Activated CD8-positive, alpha-beta memory T cell treated with anti-CD3 and anti-CD28 coated beads, Interleukin-2, amount 50 U/mL, for 4 hours (primary cell): ENCODE results near the gene SCRT2.
"Not testable (repeated sequence)": the region's sequence is repeated elsewhere in the genome, so short reads cannot be mapped to it uniquely, and the experiment has no call there.

ENCODE experiments used
- DNase-seq: peaks from one replicate; pipeline ENCODE4 v3.0.0-alpha.2; 2020

SCRT2 gene

GRCh38 chr20:675453-676314, at the start of gene SCRT2:
TSS of gene SCRT2 (minus strand) at chr20:675802. CDS start at chr20:675601, 201 bp downstream.
- DNase-seq, result peak; percentile 66

DNA sequence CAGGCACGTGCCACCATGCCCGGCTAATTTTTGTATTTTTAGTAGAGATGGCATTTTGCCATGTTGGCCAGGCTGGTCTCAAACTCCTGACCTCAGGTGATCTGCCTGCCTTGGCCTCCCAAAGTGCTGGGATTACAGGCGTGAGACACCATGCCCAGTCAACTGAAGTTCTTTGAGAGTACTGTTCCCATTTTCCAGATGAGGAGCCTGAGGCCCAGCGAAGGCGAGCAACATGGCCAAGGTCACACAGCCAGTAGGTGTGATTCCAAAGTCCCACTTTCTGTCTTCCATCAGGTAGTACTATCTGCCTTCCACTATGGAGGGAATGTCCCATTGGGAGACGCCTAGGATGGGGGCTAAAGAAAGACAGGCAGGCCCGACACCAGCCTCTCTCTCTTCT, 49.2 kb upstream of the SCRT2 start:
- DNase-seq, result not testable (repeated sequence)

DNA sequence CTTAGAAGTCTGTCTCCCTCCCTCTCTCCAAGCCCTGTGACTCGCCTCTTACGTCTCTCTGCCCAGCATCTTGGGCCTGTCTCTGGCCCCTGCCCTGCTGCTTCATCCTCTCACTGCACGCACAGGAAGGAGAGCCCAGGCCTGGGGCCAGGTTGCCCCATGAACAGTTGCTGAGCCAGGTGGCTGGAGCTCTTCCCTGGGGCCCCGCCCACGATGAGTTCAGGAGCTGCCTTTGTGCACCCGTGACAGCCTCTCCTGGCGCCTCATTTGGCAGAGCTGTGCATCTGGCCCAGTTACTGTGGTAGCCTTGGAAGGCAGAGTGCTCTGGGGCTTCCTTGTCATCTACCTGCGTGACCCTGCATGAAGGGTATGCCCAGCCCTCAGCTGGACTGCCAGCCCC, 48.2 kb upstream of the SCRT2 start:
- no peak for DNase-seq

- DNase-seq, result no peak
Measured at GRCh38 chr20:722822-723644, 47.4 kb upstream of the SCRT2 start.

GRCh38 chr20:721876-722275, 46.3 kb upstream of the SCRT2 start:
- no peak for DNase-seq

GRCh38 chr20:719816-720215, 44.2 kb upstream of the SCRT2 start:
- DNase-seq, result no peak

GRCh38 chr20:719068-719467, 43.5 kb upstream of the SCRT2 start:
- no peak for DNase-seq

- DNase-seq, result no peak
Measured at GRCh38 chr20:717832-718231, 42.2 kb upstream of the SCRT2 start.

- no peak for DNase-seq
Measured at GRCh38 chr20:717271-717670, 41.7 kb upstream of the SCRT2 start.

- DNase-seq, result no peak
Measured at GRCh38 chr20:714453-714852, 38.9 kb upstream of the SCRT2 start.

- no peak for DNase-seq
Measured at GRCh38 chr20:711576-711975, 36.0 kb upstream of the SCRT2 start.

DNA sequence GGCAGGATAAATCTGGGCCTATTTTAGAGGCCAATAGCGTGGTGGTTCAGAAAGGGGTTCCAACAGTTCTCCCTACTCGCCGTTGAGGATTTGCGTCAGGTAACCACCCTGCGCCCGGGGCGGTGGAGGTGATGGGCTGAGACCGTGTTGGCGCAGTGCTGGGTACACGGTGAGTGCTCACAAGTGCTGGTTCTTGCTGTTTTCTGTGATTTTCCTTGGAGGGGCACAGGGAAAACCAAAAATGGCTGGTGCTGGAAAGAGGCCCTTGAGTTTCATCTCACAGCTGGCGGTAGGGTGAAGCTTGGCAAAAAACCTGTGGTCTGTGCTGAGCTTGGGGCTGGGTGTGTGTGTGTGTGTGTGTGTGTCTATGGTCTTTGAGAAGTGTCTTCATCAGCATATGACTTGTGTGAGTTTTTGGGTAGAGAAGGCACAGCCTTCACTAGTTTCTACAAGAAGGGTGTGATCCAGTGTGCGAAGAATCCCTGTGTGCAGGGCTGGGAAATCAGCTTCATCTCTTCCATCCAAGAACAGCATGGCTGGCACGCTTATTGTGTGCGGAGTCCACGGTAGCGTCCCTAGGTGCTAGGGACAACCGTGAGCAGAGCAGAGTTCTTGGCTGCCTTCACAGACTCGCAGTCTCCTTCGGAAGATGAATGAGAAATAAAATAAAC, 35.3 kb upstream of the SCRT2 start:
- no peak for DNase-seq

DNA sequence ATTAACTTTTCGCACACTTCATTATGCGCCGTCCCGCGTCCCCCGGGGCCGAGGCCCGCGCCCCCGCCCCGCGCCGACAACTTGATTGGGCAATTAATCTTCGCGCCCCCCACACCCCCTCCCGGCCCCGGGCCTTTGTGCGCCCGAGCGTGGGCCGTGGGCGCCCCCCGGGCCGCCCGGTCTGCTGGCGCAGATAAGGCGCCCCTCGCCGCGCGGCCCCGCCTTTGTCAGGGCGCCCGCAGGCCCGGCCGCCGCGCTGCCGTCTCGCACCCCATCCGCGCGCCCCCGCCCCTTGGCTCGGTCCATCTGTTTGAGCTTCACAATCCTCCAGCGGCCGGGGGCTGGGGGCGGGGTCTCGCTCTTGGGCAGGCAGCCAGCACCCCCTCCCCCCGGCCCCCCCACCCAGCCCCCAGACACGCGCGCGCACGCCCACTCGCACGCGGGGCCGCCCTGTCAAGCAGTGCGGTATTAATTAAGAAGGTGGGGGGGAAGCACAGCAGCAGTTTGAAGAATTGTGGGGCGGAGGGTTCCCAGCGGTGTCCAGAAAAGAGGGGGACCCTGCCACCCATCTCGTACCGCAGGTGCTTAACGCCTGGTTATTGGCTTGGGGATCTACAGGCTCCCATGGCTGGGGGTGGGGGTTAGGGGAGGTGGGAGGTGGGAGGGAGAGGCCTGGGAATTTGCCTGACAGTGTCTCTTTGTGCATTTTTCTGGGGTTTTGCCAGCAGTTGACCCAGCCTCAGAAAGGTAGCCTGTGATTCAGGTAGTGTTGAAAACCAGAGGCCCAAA, 34.6 kb upstream of the SCRT2 start:
- no peak for DNase-seq

DNA sequence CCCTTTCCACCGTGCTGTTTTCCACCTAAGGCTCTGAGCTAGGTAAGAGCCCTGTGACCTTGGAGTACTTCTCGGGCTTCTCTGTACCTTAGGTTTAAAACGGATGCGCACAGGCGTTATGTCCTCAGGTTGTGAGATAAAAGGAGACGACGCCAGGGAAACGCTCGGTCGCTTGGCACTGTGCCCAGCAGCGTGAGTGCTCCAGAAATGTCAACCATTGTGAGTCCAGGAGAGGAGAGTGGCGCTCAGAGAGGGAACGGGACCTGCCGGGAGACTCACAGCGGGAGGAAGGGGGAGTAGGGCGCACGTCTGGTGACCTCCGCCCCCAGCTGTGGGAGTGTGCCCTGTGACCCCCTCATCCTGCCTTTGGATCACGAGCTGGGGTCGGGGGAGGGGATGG, 33.8 kb upstream of the SCRT2 start:
- DNase-seq, result no peak

DNA sequence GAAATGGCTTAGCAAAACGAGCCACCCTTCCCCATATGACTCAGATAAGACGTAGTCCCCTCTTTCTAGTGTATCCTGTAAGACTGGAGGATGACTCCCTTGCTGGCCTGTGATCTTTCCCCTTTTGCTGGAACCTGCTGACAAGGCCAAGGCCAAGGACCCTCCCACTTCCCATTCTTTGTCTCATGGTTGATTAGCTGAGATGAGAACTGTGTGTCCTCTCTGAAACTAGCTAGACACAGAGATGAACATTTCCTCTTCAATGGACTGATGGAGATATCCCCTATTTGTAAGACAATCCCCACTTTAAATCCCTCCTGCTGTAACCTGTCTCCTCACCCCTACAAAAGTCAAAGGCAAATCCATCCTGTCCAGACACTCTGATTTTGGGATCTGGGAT, 33.4 kb upstream of the SCRT2 start:
- no peak for DNase-seq

DNA sequence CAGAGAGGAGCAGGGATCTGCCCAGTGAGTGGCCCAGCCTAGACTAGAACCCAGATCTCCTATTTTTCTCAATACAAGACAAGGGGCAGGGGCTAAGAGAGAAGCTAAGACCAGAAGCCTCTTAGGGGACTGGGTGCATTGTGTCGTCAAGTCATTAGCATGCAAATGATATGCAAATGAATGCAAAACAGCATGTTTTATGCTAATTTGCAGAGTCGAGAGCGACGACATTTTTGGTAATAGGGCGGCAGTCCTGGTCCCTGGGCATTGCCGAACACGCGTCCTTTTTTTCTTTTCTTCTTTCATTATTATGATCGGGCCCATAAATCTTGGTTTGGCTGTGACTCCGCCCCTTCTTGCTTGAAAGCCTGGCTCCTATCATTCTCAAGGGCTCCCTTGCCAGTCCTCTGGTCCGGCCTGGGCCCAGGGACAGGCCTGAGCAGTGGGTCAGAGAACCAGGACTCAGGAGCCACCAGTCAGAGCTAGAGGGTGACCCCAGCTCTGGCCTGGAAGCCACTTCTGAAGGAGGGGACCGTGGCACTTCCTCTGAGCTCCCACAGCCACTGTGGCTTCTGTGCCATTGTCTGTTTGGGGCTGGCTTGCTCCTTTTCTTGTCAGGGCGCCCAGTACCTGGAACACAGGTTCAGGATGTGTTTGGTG, 32.0 kb upstream of the SCRT2 start:
- no peak for DNase-seq

DNA sequence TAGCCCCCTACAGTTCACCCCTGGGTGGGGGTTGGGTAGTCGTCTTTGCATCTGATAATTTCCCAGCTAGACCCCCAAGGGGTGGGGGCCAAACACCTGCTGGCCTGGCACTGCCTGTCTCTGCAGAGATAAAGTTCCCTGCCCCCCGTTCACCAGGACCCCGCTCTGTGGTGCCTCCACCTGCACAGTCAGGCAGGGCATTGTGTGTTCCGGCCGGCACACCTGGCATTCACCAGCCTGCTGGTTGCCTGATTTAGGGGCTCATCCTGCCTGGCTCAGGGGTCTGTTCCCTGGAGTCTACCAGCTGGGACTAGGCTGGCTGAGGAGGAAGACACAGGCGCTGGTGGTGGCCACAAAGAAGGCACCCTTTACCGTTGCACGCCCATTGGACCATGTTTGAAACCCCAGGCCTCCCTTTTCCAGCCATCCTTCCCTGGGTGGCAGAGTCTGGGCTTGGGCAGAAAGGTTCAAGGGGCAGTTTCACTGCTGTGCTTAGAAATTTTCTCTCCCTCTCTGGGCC, 30.8 kb upstream of the SCRT2 start:
- no peak for DNase-seq

DNA sequence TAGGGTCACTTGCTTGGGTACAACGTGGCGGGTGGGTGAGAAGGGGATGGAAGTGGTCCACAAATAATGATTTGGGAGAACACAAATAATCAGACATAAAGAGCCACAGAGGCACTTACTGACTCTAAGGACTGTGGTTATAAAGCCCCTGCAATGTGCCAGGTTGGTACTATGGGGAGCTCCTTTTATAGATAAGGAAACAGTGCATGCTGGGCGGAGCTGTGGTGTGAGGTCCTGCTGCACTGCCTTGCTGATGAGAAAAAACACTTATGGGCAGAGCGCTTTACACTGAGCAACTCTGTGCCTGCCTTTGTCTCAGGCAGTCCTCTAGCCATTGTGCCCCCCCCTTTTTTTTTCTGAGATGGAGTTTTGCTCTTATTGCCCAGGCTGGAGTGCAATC, 29.1 kb upstream of the SCRT2 start:
- DNase-seq, result no peak

- no peak for DNase-seq
Measured at GRCh38 chr20:703426-703825, 27.8 kb upstream of the SCRT2 start.

- no peak for DNase-seq
Measured at GRCh38 chr20:703006-703405, 27.4 kb upstream of the SCRT2 start.

DNA sequence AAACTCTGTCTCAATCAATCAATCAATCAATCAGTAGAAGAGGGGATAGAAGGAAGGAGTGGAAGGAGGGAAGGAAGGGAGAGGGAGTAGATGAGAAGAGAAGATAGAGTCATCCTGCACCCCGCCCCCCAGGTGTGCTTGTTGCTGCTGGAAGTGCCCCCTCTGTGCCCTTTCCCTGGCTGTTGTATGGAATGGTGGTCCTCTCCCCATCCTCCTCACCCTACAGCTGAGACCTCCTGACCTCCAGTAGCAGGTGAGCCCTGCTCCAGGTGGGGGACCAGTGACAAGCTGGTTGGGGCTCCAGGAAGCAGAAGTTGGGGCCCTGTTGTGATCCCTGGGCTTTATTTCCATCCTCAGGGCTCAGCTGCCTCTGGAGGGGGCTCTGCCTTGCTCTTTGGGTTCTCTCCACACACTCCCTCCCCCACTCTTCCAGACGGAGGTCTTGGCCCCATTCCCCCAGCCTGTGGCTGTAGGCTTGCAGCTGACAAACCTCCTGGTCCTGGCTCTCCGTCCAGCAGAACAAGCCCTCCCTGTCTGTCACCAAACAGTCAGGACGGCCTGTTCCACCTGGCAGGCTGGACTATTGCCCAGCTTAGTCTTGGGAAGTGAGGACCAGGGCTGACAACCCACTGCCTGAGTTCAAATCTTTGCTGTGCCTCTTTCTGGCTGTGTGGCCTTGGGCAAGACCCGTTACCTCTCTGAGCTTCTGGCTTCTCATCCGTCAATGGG, 26.0 kb upstream of the SCRT2 start:
- DNase-seq, result no peak
